Activated CD4-positive, alpha-beta T cell treated with anti-CD3 and anti-CD28 coated beads for 48 hours (primary cell): ENCODE data around the gene CD86.
A peak's percentile ranks its signal among the peaks of the same experiment; 100 is the strongest.

Experiments used
- DNase-seq: peaks from one replicate; pipeline ENCODE4 v3.0.0-alpha.2; 2020

Gene CD86

GRCh38 chr3:122092460-122093165 lies 37.5 kb downstream of the CD86 start:
- peak; percentile 80 for DNase-seq

GRCh38 chr3:122094125-122094524 lies 39.0 kb downstream of the CD86 start:
- DNase-seq, result no peak

- DNase-seq, result no peak
Observed at GRCh38 chr3:122094693-122095092, 39.5 kb downstream of the CD86 start.

GRCh38 chr3:122097141-122097540 lies 42.0 kb downstream of the CD86 start:
- no peak for DNase-seq

- no peak for DNase-seq
Observed at GRCh38 chr3:122098611-122099010, 43.4 kb downstream of the CD86 start.

GRCh38 chr3:122099255-122099654 lies 44.1 kb downstream of the CD86 start:
- DNase-seq, result no peak

GRCh38 chr3:122100083-122100482 lies 44.9 kb downstream of the CD86 start:
- no peak for DNase-seq

GRCh38 chr3:122100591-122101463 lies 45.7 kb downstream of the CD86 start:
- peak; percentile 44 for DNase-seq

GRCh38 chr3:122101646-122102045 lies 46.5 kb downstream of the CD86 start:
- DNase-seq, result no peak

- DNase-seq, result peak; percentile 17
Observed at GRCh38 chr3:122102191-122102935, 47.2 kb downstream of the CD86 start.

- no peak for DNase-seq
Observed at GRCh38 chr3:122103821-122104514, 48.8 kb downstream of the CD86 start.

- DNase-seq, result no peak
Observed at GRCh38 chr3:122104515-122105194, 49.5 kb downstream of the CD86 start.

- DNase-seq, result no peak
Observed at GRCh38 chr3:122105626-122106025, 50.5 kb downstream of the CD86 start.

- DNase-seq, result no peak
Observed at GRCh38 chr3:122107171-122107570, 52.0 kb downstream of the CD86 start.

GRCh38 chr3:122111974-122112373 lies 56.8 kb downstream of the CD86 start:
- DNase-seq, result no peak

- DNase-seq, result no peak
Observed at GRCh38 chr3:122112754-122113153, 57.6 kb downstream of the CD86 start.

- no peak for DNase-seq
Observed at GRCh38 chr3:122123850-122124249, 68.7 kb downstream of the CD86 start.

- no peak for DNase-seq
Observed at GRCh38 chr3:122132949-122133540, 77.9 kb downstream of the CD86 start.

- peak; percentile 82 for DNase-seq
Observed at GRCh38 chr3:122146466-122146865, 91.3 kb downstream of the CD86 start.

- peak; percentile 34 for DNase-seq
Observed at GRCh38 chr3:122148941-122149627, 93.9 kb downstream of the CD86 start.

- no peak for DNase-seq
Observed at GRCh38 chr3:122151480-122151879, 96.3 kb downstream of the CD86 start.
